Measurements from ENCODE around the gene TAP1. TPM values are rescaled to one million over a fixed set of nuclear protein-coding genes. Genes with fewer than 3 reads are reported as not detected.

Gene TAP1
- total and polyA plus RNA-seq, 2 of the 4 experiments (the other 2 are of a cell fraction): 20.1 to 27.6 TPM

DNA sequence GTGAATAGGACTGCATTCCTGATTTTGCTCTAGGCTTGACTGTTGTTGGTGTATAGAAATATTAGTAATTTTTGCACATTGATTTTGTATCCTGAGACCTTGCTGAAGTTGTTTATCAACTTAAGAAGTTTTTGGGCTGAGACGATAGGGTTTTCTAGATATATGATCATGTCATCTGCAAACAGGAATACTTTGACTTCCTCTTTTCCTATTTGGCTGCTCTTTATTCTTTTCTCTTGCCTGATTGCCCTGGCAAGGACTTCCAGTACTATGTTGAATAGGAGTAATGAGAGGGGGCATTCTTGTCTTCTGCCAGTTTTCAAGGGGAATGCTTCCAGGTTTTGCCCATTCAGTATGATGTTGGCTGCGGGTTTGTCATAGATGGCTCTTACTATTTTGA lies 50.1 kb downstream of the TAP1 start:
- WGBS, 2 experiments (ENCODE audit: extremely low coverage in 2 of 2, insufficient read length in 1 of 2): no CpG with 5 or more reads among the region's 2 CpGs
- no peak overlapping the region for H2BK5ac ChIP-seq (ENCODE audit: low read depth, low read length, poor library complexity, severe bottlenecking)
- TF ChIP-seq MAFK (IDR thresholded peaks at IDR 0.05; ENCODE audit: low read depth, low read length) (no peak), FOS (IDR thresholded peaks at IDR 0.05; ENCODE audit: low read depth, low read length) (no peak), CHD1 (IDR thresholded peaks at IDR 0.05; ENCODE audit: low read depth, low read length) (no peak), MXI1 (IDR thresholded peaks at IDR 0.05; ENCODE audit: borderline replicate concordance, low read depth, low read length) (no peak), BHLHE40 (IDR thresholded peaks at IDR 0.05; ENCODE audit: low read depth, low read length) (no peak)
- TF ChIP-seq, protein P1, sequence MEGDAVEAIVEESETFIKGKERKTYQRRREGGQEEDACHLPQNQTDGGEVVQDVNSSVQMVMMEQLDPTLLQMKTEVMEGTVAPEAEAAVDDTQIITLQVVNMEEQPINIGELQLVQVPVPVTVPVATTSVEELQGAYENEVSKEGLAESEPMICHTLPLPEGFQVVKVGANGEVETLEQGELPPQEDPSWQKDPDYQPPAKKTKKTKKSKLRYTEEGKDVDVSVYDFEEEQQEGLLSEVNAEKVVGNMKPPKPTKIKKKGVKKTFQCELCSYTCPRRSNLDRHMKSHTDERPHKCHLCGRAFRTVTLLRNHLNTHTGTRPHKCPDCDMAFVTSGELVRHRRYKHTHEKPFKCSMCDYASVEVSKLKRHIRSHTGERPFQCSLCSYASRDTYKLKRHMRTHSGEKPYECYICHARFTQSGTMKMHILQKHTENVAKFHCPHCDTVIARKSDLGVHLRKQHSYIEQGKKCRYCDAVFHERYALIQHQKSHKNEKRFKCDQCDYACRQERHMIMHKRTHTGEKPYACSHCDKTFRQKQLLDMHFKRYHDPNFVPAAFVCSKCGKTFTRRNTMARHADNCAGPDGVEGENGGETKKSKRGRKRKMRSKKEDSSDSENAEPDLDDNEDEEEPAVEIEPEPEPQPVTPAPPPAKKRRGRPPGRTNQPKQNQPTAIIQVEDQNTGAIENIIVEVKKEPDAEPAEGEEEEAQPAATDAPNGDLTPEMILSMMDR (conservative IDR thresholded peaks at IDR 0.05; ENCODE audit: low read depth, low read length): no peak
- no peak overlapping the region for H2BK20ac ChIP-seq (ENCODE audit: low read depth, low read length)
- H3K36me3 ChIP-seq (ENCODE audit: control insufficient read depth, insufficient read depth, low read length): no peaks in the 10 kb centered on the region
- H3K27me3 ChIP-seq (ENCODE audit: control insufficient read depth, insufficient read depth, low read length): peaks cover 5% of the 10 kb centered on the region
- CTCF ChIA-PET: no interaction called here
- no peaks in the 10 kb centered on the region for H3K79me1 ChIP-seq (ENCODE audit: low read depth in 1 of 2, low read length in 2 of 2)
- H3K9me1 ChIP-seq (ENCODE audit: insufficient read depth, low read length): no peaks in the 10 kb centered on the region
- POLR2A ChIA-PET (ENCODE audit: unreplicated experiment): no interaction called here
- H3K4me2 ChIP-seq (ENCODE audit: low read depth, low read length): no peak overlapping the region
- peaks cover 4% of the 10 kb centered on the region for H3K9me3 ChIP-seq (ENCODE audit: control insufficient read depth, insufficient read depth, low read length)
- H3K9ac ChIP-seq (ENCODE audit: low read depth, low read length): no peak overlapping the region
- H4K91ac ChIP-seq (ENCODE audit: insufficient read depth, low read depth, low read length): no peak overlapping the region
- no peak overlapping the region for H2BK120ac ChIP-seq (ENCODE audit: low read depth, low read length)
- intact Hi-C loops (cut with micrococcal nuclease): no loop called here
- H2AK5ac ChIP-seq (ENCODE audit: low read depth, low read length): no peak overlapping the region
- no peak overlapping the region for H4K5ac ChIP-seq (ENCODE audit: low read depth, low read length)
- H3K14ac ChIP-seq (replicated peaks; ENCODE audit: low read depth, low read length): no peak overlapping the region
- no peak overlapping the region for H3K56ac ChIP-seq (ENCODE audit: extremely low read depth, insufficient read depth, low read length)
- H3K18ac ChIP-seq (ENCODE audit: low read depth, low read length): no peak overlapping the region
- H3K27ac ChIP-seq (ENCODE audit: insufficient read depth, low read length): no peak overlapping the region
- no peak for DNase-seq
- no peak overlapping the region for H4K8ac ChIP-seq (ENCODE audit: low read depth in 2 of 2, low read length in 2 of 2)
- no peak for ATAC-seq (ENCODE audit: low read depth)
- H3K4me3 ChIP-seq (ENCODE audit: insufficient read depth, low read depth, low read length): no peak overlapping the region
- H4K20me1 ChIP-seq (ENCODE audit: insufficient read depth, low read length): no peaks in the 10 kb centered on the region
- dilution Hi-C loops (cut with HindIII; ENCODE audit: low sequenced_read_pairs, unreplicated experiment): no loop called here
- H3K4ac ChIP-seq (ENCODE audit: low read depth, low read length): no peak overlapping the region
- in situ Hi-C loops (cut with MboI; ENCODE audit: low sequenced_read_pairs): no loop called here
- no peaks in the 10 kb centered on the region for H3K4me1 ChIP-seq (ENCODE audit: control insufficient read depth, insufficient read depth, low read length)
- H2AK9ac ChIP-seq (replicated peaks; ENCODE audit: low read depth, low read length, poor library complexity): no peak overlapping the region
- H2BK15ac ChIP-seq (ENCODE audit: low read depth, low read length): no peak overlapping the region
- no peak overlapping the region for H2AFZ ChIP-seq (replicated peaks; ENCODE audit: low read length, poor library complexity)
- no TSS peak for BruUV-seq (replicated peaks)
- H3K23ac ChIP-seq (ENCODE audit: low read depth, low read length): no peak overlapping the region
